Stimulated activated CD4-positive, alpha-beta T cell treated with anti-CD3 and anti-CD28 coated beads, TNF-alpha, amount 100 ng/mL, for 1 hour (primary cell): ENCODE results near the gene IZUMO4.

Source experiments
- DNase-seq, 3 donors: peaks; one replicate each; pipeline ENCODE4 v3.0.0-alpha.2; 2020; ENCODE audit warnings: low read depth in 3 of 3, low spot score in 1 of 3

IZUMO4 gene

GRCh38 chr19:2103045-2103707 is 6.5 kb downstream of the IZUMO4 start:
- no peak for DNase-seq

- no peak for DNase-seq
These were observed 11.7 kb downstream of the IZUMO4 start for GRCh38 chr19:2108251-2109016.

GRCh38 chr19:2109046-2109864 is 12.5 kb downstream of the IZUMO4 start:
- DNase-seq: no peak

- no peak for DNase-seq
These were observed 14.1 kb downstream of the IZUMO4 start for GRCh38 chr19:2110822-2111221.

GRCh38 chr19:2111425-2111824 is 14.7 kb downstream of the IZUMO4 start:
- no peak for DNase-seq

GRCh38 chr19:2111886-2112285 is 15.2 kb downstream of the IZUMO4 start:
- no peak for DNase-seq

GRCh38 chr19:2112516-2113320 is 16.0 kb downstream of the IZUMO4 start:
- no peak for DNase-seq

- no peak for DNase-seq
These were observed 16.9 kb downstream of the IZUMO4 start for GRCh38 chr19:2113439-2114211.

GRCh38 chr19:2114218-2114617 is 17.5 kb downstream of the IZUMO4 start:
- no peak for DNase-seq

GRCh38 chr19:2114821-2115220 is 18.1 kb downstream of the IZUMO4 start:
- no peak for DNase-seq

- no peak for DNase-seq
These were observed 18.6 kb downstream of the IZUMO4 start for GRCh38 chr19:2115324-2115723.

GRCh38 chr19:2115911-2116426 is 19.3 kb downstream of the IZUMO4 start:
- DNase-seq: no peak

GRCh38 chr19:2116507-2116906 is 19.8 kb downstream of the IZUMO4 start:
- no peak for DNase-seq

- DNase-seq: no peak
These were observed 20.7 kb downstream of the IZUMO4 start for GRCh38 chr19:2117215-2117960.

GRCh38 chr19:2118438-2118837 is 21.7 kb downstream of the IZUMO4 start:
- DNase-seq: no peak

GRCh38 chr19:2119921-2120785 is 23.4 kb downstream of the IZUMO4 start:
- DNase-seq: no peak

GRCh38 chr19:2120821-2121220 is 24.1 kb downstream of the IZUMO4 start:
- DNase-seq: no peak

GRCh38 chr19:2121416-2122051 is 24.8 kb downstream of the IZUMO4 start:
- DNase-seq: no peak
